ENCODE results near the gene DERA.

DNA sequence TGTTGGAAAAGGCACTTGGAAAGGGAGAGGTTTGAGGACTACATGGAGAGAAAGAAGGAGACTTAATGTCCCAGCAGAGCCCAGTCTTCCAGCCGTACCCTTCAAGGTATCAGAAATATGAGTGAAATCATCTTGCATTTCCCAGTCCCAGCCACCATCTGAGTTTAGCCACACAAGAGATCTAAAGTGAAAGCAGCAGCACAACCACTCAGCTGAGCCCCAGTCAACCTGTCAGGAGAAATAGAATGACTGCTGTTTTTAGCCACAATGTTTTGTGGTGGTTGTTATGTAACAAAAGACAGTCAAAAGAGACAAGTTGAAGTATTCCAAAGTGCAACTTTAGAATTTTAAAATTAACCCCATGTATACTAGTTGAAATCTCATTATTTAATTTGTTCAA lies 28.0 kb downstream of the DERA start:
- TF ChIP-seq, protein P1, sequence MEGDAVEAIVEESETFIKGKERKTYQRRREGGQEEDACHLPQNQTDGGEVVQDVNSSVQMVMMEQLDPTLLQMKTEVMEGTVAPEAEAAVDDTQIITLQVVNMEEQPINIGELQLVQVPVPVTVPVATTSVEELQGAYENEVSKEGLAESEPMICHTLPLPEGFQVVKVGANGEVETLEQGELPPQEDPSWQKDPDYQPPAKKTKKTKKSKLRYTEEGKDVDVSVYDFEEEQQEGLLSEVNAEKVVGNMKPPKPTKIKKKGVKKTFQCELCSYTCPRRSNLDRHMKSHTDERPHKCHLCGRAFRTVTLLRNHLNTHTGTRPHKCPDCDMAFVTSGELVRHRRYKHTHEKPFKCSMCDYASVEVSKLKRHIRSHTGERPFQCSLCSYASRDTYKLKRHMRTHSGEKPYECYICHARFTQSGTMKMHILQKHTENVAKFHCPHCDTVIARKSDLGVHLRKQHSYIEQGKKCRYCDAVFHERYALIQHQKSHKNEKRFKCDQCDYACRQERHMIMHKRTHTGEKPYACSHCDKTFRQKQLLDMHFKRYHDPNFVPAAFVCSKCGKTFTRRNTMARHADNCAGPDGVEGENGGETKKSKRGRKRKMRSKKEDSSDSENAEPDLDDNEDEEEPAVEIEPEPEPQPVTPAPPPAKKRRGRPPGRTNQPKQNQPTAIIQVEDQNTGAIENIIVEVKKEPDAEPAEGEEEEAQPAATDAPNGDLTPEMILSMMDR (IDR thresholded peaks at IDR 0.05) = no peak
- no peak for TF ChIP-seq POLR2A (IDR thresholded peaks at IDR 0.05)
- no peak for TF ChIP-seq EP300 (IDR thresholded peaks at IDR 0.05)

All from tibial nerve (tissue), 4 donors.